Calu3 (cell line): ENCODE data around the gene WDR64. TPM values are rescaled to one million over a fixed set of nuclear protein-coding genes. Genes with fewer than 3 reads are reported as not detected.
A peak's percentile ranks its signal among the peaks of the same experiment; 100 is the strongest.

Experiments
- Bru-seq: library from RNA; stranded (reverse); fragments of 400-500 nt; gene quantifications from one replicate; lab custom pipeline; 2021; lab: Mats Ljungman, UMichigan
- BruChase-seq, 2 experiments: library from RNA; stranded (reverse); fragments of 400-500 nt; gene quantifications; one replicate each; lab custom pipeline; 2021; lab: Mats Ljungman, UMichigan
- BruUV-seq: library from RNA; stranded (reverse); fragments of 400-500 nt; replicated peaks from 2 replicates; lab custom pipeline; 2021; lab: Mats Ljungman, UMichigan
- CTCF ChIA-PET: fragments of 300-600 bp; sonication (Branson Sonifier 250); formaldehyde crosslinking; loops from one replicate; lab custom pipeline; 2022; ENCODE audit warnings: antibody characterized with exemption; lab: Charles Lee
- DNase-seq: peaks from one replicate; pipeline ENCODE4 v3.0.0; 2022
- H3K27ac Mint-ChIP-seq: one replicate; pipeline ENCODE4 v1.8.0; 2022; ENCODE audit warnings: mixed read lengths; ENCODE audit not compliant: unreplicated experiment
- H3K27me3 Mint-ChIP-seq: one replicate; pipeline ENCODE4 v1.8.0; 2022; ENCODE audit warnings: mixed read lengths; ENCODE audit not compliant: unreplicated experiment
- H3K36me3 Mint-ChIP-seq: one replicate; pipeline ENCODE4 v1.8.0; 2022; ENCODE audit warnings: mild to moderate bottlenecking, moderate library complexity, mixed read lengths; ENCODE audit not compliant: insufficient read depth, unreplicated experiment
- H3K4me1 Mint-ChIP-seq: one replicate; pipeline ENCODE4 v1.8.0; 2022; ENCODE audit warnings: mild to moderate bottlenecking, low read depth, mixed read lengths; ENCODE audit not compliant: unreplicated experiment
- H3K4me3 Mint-ChIP-seq: one replicate; pipeline ENCODE4 v1.8.0; 2022; ENCODE audit warnings: mild to moderate bottlenecking, low read depth, moderate library complexity, mixed read lengths; ENCODE audit not compliant: unreplicated experiment
- H3K9me3 Mint-ChIP-seq: one replicate; pipeline ENCODE4 v1.8.0; 2022; ENCODE audit warnings: low read depth, mixed read lengths; ENCODE audit not compliant: unreplicated experiment
- intact Hi-C: fragments of 100-400 bp; cut with micrococcal nuclease; formaldehyde crosslinking; loops from one replicate; pipeline ENCODE4 v1.10.0; 2022; ENCODE audit not compliant: unreplicated experiment
- long read RNA-seq: library from polyadenylated mRNA; stranded (forward); transcript quantifications from one replicate; pipeline ENCODE4 v2.0.0, GENCODE V29; 2022
- total RNA-seq: library from RNA; stranded (reverse); gene quantifications from 2 replicates; pipeline ENCODE4 v1.2.3, GENCODE V29; 2022
- TF ChIP-seq, protein P1 (sequence below): fragments of 200-600 bp; IDR thresholded peaks from one replicate; pipeline ENCODE4 v1.8.0; 2022; ENCODE audit warnings: antibody characterized with exemption; ENCODE audit not compliant: unreplicated experiment

WDR64 gene
- total RNA-seq: not detected in 2 replicates
- Bru-seq, nascent RNA: percentile 5 among the genes with signal in this experiment
- BruChase-seq, experiment 1, labeled RNA remaining after a 6-hour chase: percentile 3 among the genes with signal in this experiment
- percentile 3 among the genes with signal in this experiment for BruChase-seq, experiment 2, labeled RNA remaining after a 2-hour chase
- long read RNA-seq: 0 reads

GRCh38 chr1:241652012-241652411 is at the start of gene WDR64:
Gene WDR64, plus strand, starts transcription at chr1:241652281. Its CDS starts 204 bp downstream, at chr1:241652485.
- BruUV-seq: no TSS peak
- H3K4me3 Mint-ChIP-seq: no peak within 1 kb of the TSS
- TF ChIP-seq, protein P1, sequence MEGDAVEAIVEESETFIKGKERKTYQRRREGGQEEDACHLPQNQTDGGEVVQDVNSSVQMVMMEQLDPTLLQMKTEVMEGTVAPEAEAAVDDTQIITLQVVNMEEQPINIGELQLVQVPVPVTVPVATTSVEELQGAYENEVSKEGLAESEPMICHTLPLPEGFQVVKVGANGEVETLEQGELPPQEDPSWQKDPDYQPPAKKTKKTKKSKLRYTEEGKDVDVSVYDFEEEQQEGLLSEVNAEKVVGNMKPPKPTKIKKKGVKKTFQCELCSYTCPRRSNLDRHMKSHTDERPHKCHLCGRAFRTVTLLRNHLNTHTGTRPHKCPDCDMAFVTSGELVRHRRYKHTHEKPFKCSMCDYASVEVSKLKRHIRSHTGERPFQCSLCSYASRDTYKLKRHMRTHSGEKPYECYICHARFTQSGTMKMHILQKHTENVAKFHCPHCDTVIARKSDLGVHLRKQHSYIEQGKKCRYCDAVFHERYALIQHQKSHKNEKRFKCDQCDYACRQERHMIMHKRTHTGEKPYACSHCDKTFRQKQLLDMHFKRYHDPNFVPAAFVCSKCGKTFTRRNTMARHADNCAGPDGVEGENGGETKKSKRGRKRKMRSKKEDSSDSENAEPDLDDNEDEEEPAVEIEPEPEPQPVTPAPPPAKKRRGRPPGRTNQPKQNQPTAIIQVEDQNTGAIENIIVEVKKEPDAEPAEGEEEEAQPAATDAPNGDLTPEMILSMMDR: no peak
- intact Hi-C loops: no loop called here
- CTCF ChIA-PET: interaction anchor here (0.6 kb wide), 1 partner anchor 293 kb away, joined by 3 read pairs; no protein-coding TSS in a partner anchor
- no peak for DNase-seq
- H3K9me3 Mint-ChIP-seq: no peaks in the 10 kb centered on the region
- no peaks in the 10 kb centered on the region for H3K36me3 Mint-ChIP-seq
- H3K4me1 Mint-ChIP-seq: no peaks in the 10 kb centered on the region
- peaks cover 18% of the 10 kb centered on the region for H3K27me3 Mint-ChIP-seq
- no peak within 1 kb of the TSS for H3K27ac Mint-ChIP-seq

GRCh38 chr1:241603731-241604245 is 48.3 kb upstream of the WDR64 start:
- peak overlapping the region; percentile 43 for H3K27ac Mint-ChIP-seq
- no peak for DNase-seq
- H3K4me1 Mint-ChIP-seq: peaks cover 52% of the 10 kb centered on the region
- CTCF ChIA-PET: interaction anchor here (0.6 kb wide), 1 partner anchor 818 kb away, joined by 3 read pairs; no protein-coding TSS in a partner anchor
- H3K36me3 Mint-ChIP-seq: no peaks in the 10 kb centered on the region
- H3K4me3 Mint-ChIP-seq: no peak overlapping the region
- no peaks in the 10 kb centered on the region for H3K27me3 Mint-ChIP-seq
- no TSS peak for BruUV-seq
- intact Hi-C loops: no loop called here
- TF ChIP-seq, protein P1: no peak
- H3K9me3 Mint-ChIP-seq: no peaks in the 10 kb centered on the region

- BruUV-seq: no TSS peak
- DNase-seq: no peak
- Mint-ChIP-seq H3K27ac (no peak overlapping the region), H3K4me3 (no peak overlapping the region), H3K27me3 (no peaks in the 10 kb centered on the region), H3K9me3 (no peaks in the 10 kb centered on the region), H3K36me3 (no peaks in the 10 kb centered on the region), H3K4me1 (peaks cover 52% of the 10 kb centered on the region)
- intact Hi-C loops: no loop called here
- TF ChIP-seq, protein P1: peak; percentile 28
- CTCF ChIA-PET: no interaction called here
Measured at GRCh38 chr1:241605146-241605805, 46.8 kb upstream of the WDR64 start.

- TF ChIP-seq, protein P1: no peak
- Mint-ChIP-seq H3K4me3 (no peak overlapping the region), H3K4me1 (peaks cover 41% of the 10 kb centered on the region), H3K9me3 (no peaks in the 10 kb centered on the region), H3K36me3 (no peaks in the 10 kb centered on the region), H3K27me3 (no peaks in the 10 kb centered on the region), H3K27ac (no peak overlapping the region)
- CTCF ChIA-PET: interaction anchor here (1.0 kb wide), 1 partner anchor 9 kb away, joined by 4 read pairs; no protein-coding TSS in a partner anchor
- no TSS peak for BruUV-seq
- intact Hi-C loops: no loop called here
- no peak for DNase-seq
Measured at GRCh38 chr1:241606544-241606943, 45.5 kb upstream of the WDR64 start.
